Measurements from ENCODE around the gene GFOD2.

Gene GFOD2

DNA sequence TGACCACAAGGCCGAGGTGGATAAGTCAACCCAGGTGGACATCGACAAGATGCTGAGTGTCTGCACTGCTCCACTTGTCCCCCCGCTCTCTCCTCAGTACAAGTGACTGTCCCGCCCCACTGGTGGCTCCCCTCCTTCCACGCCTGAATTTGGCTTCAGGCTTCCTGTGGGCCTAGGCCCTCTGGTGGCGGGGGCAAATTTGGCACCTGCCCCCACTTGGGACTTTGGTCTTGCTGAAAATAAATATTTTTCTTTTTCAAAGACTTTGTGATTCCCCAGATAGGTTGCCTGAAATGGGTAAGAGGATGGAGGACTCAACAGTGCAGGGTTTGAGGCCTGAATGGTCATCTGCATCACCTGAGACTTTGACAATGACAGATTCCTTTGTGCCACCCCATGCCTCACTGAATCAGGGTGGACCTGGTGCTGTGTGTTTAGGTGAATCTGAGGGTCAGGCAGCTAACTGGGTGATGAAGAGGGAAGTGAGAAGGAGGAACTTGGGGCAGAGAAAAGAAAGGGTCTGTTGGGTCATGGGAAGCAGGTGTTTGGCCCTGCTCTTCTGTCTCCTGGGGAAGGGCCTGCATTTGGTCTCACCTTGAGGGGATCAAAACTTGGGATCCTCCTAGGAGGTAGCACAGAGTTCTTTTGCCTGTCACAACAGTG lies 50.5 kb downstream of the GFOD2 start:
- no peak for DNase-seq

DNA sequence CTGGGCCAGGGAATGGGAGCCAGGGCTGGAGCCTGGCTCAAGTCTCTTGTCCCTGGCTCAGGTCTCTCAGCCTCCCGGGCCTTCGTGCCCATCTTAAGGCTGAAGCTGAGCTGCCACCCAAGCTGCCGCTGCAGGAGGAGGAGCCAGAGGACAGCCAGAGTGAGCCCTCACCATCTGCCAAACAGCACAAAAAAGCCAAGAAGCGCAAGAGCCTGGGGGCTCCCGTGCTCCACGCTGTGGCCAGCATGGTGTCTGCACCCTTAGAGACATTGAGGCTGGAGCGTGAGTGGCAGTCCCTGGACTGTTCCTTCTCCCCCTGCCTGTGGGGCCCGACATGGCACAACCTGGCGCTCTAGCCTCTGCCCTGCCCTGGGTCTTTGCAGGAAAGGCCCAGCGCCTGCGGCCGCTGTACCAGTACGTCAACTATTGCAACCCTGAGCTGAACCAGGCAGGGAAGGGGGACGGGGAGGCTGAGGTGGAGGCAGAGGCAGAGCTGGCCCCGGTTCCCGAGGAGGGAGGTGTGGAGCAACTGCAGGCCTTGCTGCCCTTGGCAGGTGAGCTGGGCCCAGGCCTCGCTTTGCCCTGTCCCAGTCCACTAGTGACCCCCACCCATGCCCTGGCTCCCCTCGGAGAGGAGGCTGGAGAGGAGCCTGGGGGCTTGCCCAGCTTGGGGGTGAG lies 51.2 kb downstream of the GFOD2 start:
- peak; percentile 60 for DNase-seq

DNA sequence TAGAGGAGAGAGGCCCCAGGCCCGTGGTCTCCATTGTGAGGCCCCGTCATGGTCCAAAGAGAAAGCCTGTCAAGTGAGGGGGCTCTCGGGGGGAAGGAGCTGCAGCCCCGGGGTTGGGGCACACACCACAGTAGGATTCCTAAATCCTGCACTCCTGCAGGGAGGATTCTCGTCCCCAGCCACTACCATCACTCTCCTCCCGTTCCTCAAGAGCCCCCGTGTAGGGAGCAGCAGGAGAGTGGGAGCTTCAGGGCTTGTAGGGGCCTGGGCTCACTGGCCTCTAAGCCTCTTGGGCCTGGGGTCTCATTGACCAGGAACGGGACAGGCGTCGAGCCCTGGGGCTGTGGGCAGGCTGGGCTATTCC lies 51.7 kb downstream of the GFOD2 start:
- DNase-seq, result no peak

DNA sequence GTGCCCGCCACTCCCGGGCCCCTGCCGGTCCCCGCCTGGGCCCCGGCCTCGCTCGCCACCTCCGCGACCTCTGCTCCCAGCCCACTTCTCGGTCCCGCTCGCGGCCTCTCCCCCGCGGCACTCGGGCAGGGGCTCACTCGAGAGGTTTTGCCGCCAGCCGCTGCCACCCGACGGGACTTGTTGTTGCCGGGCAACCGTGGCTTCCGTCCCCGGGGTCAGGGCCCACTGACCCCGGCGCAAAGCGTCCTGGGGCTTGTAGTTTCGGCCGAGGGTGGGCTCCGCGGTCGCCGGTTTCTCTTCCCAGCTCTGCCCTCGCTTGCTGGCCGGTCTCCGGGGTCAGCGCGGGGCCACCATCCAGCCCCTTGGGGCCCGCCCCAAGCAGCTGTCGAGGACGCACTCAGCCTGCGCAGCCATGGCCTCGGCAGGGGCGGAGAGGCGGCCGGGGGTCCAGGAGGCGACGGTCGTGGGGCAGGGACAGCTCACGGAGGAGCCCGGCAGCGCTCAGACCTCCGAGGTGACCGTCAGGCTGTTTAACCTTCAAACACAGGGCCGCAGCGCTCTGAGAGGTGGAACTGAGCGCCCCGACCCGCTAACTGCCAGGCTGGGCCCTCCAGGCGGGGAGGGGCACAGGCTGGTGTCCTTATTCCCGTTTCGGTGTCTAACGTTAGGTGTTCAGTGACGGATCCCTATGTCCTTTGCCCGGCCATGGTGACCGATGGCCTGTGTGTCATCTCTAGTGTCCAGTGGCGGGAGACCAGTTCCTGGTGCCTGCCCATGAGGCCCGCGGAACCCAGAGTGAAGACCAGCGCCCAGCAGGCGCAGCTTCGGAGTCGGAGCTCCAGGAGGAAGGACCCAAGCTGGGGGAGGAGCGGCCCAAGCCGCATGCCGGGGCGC lies 52.3 kb downstream of the GFOD2 start, which contains the start of the genes C16orf86 and ENKD1:
Gene C16orf86, plus strand, starts transcription at position 256 of the 894 bp plus-strand sequence. Its CDS starts 157 bp downstream, at position 413.
Gene ENKD1, minus strand, starts transcription at position 192 of the 894 bp plus-strand sequence. CDS start 308 bp downstream, outside the sequence.
- DNase-seq, result peak; percentile 62

DNA sequence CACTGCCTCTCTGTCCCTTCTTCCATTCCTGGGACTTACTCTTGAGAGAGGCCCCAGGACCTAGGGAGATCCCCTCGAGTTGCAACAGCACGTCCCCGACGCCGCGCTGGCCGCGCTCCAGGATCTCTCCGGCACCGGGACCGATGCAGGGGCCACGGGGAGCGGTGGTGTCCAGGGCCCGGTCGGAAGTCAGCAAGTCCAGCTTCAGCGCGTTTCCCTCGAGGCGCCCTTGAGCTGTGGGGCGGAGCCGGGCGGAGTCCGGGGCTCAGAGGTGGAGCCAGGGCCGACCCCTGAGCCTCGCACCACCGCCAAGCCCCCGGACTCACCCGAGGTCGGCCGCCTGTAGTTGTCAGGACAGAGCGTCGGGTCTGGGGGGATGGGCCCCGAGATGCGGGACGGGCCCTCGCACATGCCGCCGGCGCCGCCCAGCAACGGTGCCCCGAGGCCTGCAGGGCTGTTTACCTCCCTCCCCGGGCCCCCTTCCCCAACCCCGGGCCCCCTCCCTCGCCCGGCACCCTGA lies 53.0 kb downstream of the GFOD2 start:
- DNase-seq, result no peak

DNA sequence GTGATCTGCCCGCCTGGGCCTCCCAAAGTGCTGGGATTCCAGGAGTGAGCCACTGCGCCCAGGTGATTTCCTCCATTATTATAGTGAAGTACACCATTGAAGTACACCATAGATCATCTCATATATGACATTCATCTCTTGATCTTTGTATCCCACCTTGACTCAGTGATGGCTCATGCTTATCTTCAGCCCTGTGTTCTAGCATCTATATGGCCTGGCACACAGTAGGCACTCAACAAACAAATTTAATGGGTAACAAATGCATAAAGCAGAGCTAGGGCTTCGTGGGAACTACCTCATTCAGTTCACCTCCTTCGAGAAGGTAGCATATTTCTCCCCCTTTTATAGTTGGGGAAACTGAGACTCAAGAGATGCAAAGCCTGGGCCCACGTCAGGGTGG lies 53.5 kb downstream of the GFOD2 start:
- no peak for DNase-seq

DNA sequence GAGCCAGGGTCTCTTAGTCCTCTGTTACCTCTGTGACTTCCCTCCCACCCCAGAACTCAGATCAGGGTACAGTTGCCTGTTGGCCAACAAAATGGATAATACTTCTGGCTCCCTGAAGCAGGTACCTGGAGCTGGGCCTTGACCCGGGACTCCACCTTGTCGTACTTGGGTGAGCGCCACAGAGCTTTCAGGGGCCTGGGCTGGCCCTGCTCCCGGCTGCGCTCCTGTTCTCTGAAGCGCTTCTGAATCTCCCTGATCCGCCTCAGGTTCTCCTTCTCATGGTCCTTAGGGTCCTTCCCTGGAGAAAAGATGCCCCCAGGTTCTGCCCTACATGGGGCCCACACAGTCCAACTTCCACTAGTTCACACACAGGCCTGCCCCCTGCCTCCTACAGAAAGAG lies 54.2 kb downstream of the GFOD2 start:
- DNase-seq, result no peak

DNA sequence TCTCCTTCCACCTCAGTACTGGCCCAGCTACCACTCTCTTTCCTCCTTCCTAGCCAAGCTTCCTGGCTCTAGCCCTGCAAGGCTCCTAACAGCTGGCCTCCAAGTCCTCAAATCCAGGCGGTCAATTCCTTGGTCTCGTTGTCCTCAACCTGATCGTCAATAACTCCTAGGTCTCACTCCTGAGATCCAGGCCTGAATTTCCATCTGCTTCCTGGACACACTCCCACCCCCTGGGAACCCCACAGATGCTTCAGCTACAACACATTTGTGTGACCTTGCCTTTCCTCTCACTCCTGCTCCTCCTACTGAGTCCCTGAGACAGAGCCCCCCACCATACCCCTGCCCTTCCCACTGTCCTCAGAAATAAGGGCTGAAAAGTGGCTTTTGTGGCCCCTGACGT lies 54.9 kb downstream of the GFOD2 start:
- DNase-seq, result no peak

DNA sequence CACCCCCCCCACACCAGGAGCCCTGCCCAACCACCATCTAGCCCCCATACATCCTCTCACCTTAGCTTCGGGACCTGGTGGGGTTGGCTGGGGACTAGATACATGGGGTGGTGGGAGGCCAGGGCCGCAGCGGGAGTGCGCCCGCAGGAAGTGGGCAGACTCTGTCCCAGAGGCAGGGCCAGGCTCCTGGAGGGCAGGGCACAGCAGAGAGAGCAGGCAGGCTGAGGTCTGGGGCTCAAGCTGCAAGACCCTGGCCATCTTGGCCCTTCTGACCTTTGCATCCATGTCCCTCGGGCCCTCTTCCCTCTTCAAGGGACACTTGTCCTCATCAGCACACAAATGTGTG lies 55.3 kb downstream of the GFOD2 start:
- DNase-seq, result no peak

DNA sequence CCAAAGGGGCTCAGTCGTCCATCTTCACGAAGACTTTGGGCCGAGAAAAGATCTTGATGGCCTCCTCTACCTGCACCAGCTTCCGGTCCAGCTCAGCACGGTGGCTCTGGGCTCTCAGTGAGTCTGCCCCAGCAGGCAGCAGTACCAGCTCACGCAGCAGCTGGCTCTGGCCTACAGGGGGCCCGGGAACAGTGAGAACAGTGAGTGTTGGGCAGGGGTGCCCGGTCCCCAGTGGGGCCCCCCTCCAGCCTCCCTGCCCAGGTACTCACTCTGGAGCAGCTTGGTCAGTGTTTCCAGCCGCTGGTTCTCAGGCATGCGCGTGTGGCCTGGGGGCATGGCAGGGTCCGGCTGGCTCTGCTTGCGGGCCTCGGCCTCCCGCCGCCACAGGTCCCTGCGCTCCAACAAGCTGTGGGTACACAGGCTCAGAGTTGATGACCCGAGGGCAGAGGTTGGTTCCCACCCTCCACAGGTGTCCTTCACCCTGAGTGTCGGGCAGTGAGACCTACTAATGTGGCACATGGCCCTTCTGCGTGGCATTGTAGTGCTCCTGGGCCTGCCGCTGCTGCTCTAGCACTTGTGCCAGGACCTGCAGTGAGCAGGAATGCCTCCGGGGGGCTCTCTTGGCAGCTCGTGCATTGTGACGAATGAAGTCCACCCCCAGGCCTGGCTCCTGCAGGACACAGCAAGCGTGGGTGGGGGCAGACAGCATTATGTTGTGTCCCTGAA lies 55.8 kb downstream of the GFOD2 start:
- DNase-seq, result no peak

DNA sequence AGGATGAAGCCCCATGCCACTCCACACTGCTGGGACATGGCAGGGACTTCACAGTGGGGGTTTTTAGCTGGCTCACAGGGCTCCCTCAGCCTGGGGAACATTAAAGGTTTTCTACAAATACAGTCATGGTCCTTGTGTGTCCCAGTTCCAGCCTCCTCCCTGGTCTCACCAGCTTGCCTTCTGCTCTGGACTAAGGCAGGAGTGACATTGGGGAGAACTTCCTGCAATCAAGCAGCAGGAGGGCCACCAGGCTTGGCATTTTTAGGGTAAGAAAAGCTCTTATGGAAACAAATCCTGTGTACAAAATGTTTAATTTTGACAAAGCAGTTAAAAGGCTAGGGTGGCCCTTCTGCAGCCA lies 56.5 kb downstream of the GFOD2 start:
- DNase-seq, result no peak

DNA sequence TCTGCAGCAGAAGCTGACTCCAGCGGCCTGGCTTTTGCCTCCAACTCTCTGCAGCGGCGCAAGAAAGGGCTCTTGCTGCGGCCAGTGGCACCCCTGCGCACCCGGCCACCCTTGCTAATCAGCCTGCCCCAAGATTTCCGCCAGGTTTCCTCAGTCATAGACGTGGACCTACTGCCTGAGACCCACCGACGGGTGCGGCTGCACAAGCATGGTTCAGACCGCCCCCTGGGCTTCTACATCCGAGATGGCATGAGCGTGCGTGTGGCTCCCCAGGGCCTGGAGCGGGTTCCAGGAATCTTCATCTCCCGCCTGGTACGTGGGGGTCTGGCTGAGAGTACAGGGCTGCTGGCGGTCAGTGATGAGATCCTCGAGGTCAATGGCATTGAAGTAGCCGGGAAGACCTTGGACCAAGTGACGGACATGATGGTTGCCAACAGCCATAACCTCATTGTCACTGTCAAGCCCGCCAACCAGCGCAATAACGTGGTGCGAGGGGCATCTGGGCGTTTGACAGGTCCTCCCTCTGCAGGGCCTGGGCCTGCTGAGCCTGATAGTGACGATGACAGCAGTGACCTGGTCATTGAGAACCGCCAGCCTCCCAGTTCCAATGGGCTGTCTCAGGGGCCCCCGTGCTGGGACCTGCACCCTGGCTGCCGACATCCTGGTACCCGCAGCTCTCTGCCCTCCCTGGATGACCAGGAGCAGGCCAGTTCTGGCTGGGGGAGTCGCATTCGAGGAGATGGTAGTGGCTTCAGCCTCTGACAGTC lies 57.0 kb downstream of the GFOD2 start:
- DNase-seq, result no peak

DNA sequence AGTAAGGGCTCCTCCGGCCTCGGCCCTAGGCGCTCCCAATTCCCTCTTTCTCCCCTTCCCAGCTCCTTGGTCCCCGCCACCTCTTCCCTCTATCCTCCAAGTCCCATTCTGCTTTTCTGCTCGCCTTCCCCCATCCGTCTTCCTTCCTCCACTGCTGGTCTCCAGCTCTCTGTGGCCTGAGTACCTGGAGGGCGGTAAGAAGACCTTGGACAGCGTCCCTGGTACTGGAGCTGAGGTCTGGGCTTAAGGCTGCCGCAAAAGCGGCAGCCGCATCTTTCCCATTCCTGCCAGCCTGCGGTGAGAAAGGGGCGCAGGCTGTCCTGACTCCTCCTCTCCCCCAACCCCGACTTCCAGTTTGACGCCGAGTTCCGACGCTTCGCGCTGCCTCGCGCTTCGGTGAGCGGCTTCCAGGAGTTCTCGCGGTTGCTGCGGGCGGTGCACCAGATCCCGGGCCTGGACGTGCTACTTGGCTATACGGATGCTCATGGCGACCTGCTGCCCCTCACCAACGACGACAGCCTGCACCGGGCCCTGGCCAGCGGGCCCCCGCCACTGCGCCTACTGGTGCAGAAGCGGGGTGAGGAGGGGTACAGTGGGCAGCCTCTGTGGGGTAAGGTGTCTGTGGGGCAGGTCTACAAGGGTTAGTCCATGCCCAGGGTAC lies 57.9 kb downstream of the GFOD2 start:
- no peak for DNase-seq

DNA sequence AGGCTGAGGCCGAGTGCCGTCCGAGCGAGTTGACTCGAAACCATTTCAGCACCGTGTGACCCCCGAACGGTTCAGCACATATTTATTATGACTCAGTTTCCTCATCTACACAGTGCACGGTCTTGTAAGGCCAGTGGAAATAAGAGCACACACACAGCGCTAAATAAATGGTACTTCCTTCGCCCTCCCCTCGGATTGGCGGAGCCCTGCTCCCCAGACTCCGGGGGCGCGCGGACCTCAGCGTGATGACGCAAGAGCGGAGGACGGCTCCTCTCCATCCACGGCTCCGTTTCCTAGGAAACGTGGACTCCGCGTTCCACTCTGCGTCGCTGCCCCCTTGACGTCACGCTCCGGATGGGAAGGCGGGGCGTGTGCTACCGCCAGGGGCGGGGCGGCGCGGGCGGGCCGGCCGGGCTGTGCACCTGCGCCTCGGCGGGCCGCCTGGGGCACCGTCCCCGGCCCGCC lies 58.5 kb downstream of the GFOD2 start, which contains the start of gene PARD6A:
Gene PARD6A, plus strand, starts transcription at position 397 of the 465 bp plus-strand sequence. CDS start 79 bp downstream, outside the sequence.
- DNase-seq, result peak; percentile 90

DNA sequence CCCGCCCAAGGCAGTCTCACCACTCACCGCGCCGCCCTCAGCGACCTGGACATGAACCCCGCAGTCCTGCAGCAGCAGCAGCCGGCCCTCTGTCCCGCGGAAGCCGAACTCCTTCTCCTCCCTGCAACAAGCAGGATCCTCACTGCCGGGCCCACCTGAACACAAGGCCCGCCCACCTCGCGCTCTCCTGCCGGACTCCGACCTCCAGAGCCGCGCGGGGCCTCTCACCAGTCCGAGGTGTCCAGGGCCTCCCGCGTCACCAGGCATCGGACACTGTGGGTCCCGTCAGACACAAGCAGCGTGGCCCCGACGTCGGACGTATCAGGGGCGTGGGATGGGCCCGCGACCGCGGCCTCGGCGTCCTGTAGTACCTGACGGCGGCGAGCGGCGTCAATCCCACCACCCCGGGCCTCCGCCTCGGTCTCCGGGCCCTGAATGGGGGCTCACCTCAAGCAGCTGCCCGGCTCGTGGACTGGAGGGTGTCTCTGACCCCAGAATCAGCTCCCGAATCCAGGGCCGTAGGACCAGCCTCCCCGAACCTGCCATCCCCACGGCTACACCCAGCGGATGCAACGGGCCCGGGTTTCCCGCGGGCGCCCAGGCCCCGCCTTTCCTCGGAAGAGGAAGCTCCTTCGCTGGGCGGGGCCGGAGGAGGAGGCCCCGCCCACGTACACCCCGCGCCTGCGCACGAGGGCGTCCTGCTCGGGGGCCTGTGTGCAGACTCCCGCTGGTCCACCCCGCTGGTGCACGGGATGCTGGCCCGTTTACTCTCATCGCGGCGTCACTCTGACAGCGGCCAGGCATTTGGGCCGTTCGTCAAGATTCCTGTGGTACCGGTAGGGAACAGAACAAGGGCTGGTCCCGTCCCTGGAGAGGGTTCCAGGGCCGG lies 59.2 kb downstream of the GFOD2 start, which contains the start of gene ACD:
Gene ACD, minus strand, starts transcription at position 586 of the 889 bp plus-strand sequence. Its CDS starts 40 bp downstream, at position 546.
- DNase-seq, result peak; percentile 77

DNA sequence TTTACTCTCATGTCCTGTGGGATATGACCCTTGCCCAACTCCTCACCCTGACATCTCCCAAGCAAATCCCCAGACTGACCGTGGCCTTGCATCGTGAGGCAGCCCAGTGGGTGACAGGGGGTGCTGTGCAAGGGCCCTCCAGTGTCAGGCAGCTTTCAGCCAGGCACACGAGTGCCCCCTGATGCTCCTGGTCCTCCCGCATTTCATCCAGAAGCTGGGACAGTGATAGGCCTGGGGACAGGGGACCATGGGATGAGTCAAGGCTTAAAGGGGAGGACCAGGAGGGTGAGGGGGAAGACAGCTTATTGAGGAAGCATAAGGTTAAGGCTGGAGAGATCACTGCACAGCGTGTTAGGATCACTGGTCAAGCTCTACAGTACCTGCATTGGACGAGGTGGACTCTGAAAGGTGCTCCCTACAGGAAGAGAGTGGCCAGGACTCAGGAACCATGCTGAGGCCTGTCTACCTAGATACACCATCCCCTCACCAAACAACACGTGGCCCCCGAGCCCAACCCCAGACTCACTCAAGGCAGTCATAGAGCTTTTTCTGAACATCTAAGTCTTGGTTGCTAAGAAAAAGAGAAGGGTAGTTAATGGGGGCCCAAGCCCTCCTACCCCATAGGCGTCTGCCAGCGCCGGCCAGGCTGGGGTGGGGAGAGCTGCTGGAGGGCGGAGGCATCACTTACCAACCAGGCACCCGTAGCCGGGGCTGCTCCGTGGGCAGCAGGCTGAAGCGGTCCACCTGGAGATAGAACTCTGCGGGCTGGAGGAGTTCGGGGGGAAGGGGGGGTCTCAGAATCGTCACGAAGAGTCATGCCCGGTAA lies 60.1 kb downstream of the GFOD2 start:
- DNase-seq, result no peak

DNA sequence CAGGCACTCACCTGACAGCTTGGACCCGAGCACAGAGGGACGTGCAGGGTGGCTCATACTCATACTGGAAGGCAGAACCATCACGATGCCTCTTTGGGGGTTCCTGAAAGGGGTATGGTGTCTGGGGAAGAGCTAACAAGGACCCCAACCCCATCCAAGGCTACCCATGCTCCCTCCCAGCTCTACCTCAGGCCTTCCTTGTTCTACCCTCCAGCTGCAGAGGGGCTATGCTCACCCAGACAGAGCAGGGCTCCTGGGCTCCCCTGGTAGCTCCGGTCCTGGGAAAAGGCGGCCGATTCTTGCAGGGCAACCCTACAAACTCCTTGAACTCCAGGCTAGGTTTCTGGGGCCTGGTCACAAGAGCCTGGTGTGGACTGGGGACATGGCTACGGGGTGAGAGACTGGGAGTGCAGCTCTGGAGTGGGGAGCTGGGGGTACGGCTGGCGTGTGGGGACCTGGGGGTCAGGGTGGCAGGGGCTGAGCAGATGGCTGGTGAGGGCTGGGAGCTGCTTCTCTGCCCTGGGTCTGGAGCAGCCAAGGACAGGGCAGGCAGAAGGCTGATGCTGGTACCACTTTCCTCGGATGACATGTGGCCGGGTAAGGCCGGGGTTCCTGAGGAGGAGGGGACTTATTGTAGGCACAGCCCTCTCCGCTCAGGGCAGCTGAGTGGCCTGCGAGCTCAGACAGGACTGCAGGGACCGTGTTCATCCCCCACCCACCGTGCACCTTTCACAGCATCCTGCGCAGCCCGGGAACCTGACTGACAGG lies 61.2 kb downstream of the GFOD2 start:
- DNase-seq, result no peak

DNA sequence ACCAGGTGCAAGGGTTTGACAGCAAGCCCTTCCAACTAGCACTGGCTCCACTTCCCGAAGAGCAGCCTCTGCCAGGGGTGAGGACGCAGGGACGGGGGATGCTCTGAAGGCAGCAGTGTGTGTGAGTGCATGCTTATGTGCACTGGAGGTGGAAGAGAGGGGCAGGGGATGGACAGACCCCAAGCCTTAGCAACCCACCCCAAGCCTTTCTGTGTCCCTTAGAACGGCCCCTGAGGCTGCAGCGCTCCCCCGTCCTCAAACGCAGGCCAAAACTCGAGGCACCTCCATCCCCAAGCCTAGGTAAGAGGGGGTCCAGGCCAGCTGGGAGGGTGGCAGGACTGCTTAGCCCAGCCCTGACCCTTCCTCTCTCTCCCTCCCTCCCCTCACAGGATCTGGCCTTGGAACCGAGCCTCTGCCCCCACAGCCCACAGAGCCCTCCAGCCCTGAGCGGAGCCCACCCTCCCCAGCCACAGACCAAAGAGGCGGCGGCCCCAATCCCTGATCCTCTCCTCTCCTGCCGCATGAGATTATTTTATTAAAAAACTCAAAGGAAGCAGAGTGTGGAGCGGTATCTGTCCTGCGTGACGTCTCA lies 62.0 kb downstream of the GFOD2 start:
- no peak for DNase-seq

Measured in NCI-H1105 (cell line).